Astrocyte (in vitro differentiated cells and primary cell): ENCODE data around the gene SPTBN1. TPM values are rescaled to one million over a fixed set of nuclear protein-coding genes. Genes with fewer than 3 reads are reported as not detected.

Experiments
- DNase-seq: peaks from one replicate; pipeline ENCODE4 v3.0.0-alpha.2; 2010; ENCODE audit warnings: low read depth
- FAIRE-seq: peaks from 2 replicates; lab custom pipeline; 2011; peaks lifted over from hg19 to GRCh38; lab: Jason Lieb, UNC
- H2AFZ ChIP-seq: 2 replicates; pipeline ENCODE4 v1.6.0; 2012; ENCODE audit warnings: low read depth, low read length, inconsistent platforms
- H3K27ac ChIP-seq: 2 replicates; pipeline ENCODE4 v1.5.1; 2011; ENCODE audit warnings: low read depth, low read length, inconsistent platforms
- H3K27me3 ChIP-seq: 2 replicates; pipeline ENCODE4 v1.6.0; 2011; ENCODE audit warnings: low read length, inconsistent platforms; ENCODE audit not compliant: insufficient read depth
- H3K36me3 ChIP-seq: 2 replicates; pipeline ENCODE4 v1.5.1; 2011; ENCODE audit warnings: low read length, inconsistent platforms; ENCODE audit not compliant: insufficient read depth
- H3K4me1 ChIP-seq: 2 replicates; pipeline ENCODE4 v1.5.1; 2011; ENCODE audit warnings: low read length, inconsistent platforms; ENCODE audit not compliant: insufficient read depth
- H3K4me2 ChIP-seq: 2 replicates; pipeline ENCODE4 v1.6.0; 2012; ENCODE audit warnings: low read length, inconsistent platforms
- H3K4me3 ChIP-seq: 2 replicates; pipeline ENCODE4 v1.5.1; 2011; ENCODE audit warnings: low read depth, mild to moderate bottlenecking, low read length, inconsistent platforms; ENCODE audit not compliant: insufficient read depth
- H3K79me2 ChIP-seq: 2 replicates; pipeline ENCODE4 v1.6.0; 2012; ENCODE audit warnings: mild to moderate bottlenecking, low read length, inconsistent platforms; ENCODE audit not compliant: insufficient read depth
- H3K9ac ChIP-seq: 2 replicates; pipeline ENCODE4 v1.6.0; 2012; ENCODE audit warnings: mild to moderate bottlenecking, low read length, inconsistent platforms
- H3K9me3 ChIP-seq: 2 replicates; pipeline ENCODE4 v1.5.1; 2012; ENCODE audit warnings: low read depth, mild to moderate bottlenecking, low read length, inconsistent platforms; ENCODE audit not compliant: insufficient read depth
- H4K20me1 ChIP-seq: 2 replicates; pipeline ENCODE4 v1.6.0; 2012; ENCODE audit warnings: low read length, inconsistent platforms; ENCODE audit not compliant: insufficient read depth
- H3K27ac Mint-ChIP-seq: one replicate; pipeline ENCODE4 v1.8.0; 2021; ENCODE audit warnings: mild to moderate bottlenecking, mixed read lengths; ENCODE audit not compliant: unreplicated experiment
- H3K27me3 Mint-ChIP-seq: one replicate; pipeline ENCODE4 v1.8.0; 2021; ENCODE audit warnings: low read depth, mixed read lengths; ENCODE audit not compliant: unreplicated experiment
- H3K36me3 Mint-ChIP-seq: one replicate; pipeline ENCODE4 v1.8.0; 2021; ENCODE audit warnings: low read depth, mixed read lengths; ENCODE audit not compliant: unreplicated experiment
- H3K4me1 Mint-ChIP-seq: one replicate; pipeline ENCODE4 v1.8.0; 2021; ENCODE audit warnings: low read depth, mixed read lengths; ENCODE audit not compliant: unreplicated experiment
- H3K4me3 Mint-ChIP-seq: one replicate; pipeline ENCODE4 v1.8.0; 2021; ENCODE audit warnings: mild to moderate bottlenecking, moderate library complexity, mixed read lengths; ENCODE audit not compliant: unreplicated experiment
- H3K9me3 Mint-ChIP-seq: one replicate; pipeline ENCODE4 v1.8.0; 2021; ENCODE audit warnings: mild to moderate bottlenecking, mixed read lengths; ENCODE audit not compliant: unreplicated experiment
- EZH2 ChIP-seq: IDR thresholded peaks from 2 replicates; pipeline ENCODE4 v1.6.1; 2012; ENCODE audit warnings: mild to moderate bottlenecking, low read length, inconsistent platforms; ENCODE audit not compliant: insufficient read depth
- total RNA-seq: library from RNA; stranded (reverse); gene quantifications from 2 replicates; pipeline ENCODE4 v1.2.1, GENCODE V29; 2021
- TF ChIP-seq, protein P1 (sequence below): IDR thresholded peaks from 2 replicates; pipeline ENCODE4 v1.5.1; 2011; ENCODE audit warnings: low read depth, mild to moderate bottlenecking, inconsistent platforms, low read length, moderate library complexity; ENCODE audit not compliant: insufficient read depth

Gene SPTBN1
- total RNA-seq, 1 donor from 2014 or later, result 311 TPM

DNA sequence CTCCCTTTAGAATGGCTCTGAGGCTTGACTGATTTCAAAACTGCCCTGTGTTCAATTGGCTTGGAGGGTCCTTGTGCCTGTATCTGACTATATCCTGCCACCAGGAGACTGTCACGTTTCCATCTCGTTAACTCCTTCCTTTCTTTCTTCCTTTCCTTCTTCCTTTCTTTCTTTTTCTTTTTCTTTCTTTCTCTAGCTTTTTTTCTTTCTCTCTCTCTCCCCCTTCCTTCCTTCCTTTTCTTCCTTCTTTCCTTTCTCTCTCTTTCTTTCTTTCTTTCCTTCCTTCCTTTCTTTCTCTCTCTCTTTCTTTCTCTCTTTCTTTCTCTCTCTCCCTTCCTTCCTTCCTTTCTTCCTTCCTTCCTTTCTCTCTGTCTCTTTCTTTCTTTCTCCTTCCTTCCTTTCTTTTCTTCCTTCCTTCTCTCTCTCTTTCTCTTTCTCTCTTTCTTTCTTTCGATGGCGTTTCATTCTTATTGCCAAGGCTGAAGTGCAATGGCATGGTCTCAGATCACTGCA lies 229.2 kb downstream of the SPTBN1 start:
- Mint-ChIP-seq H3K27me3 (peaks cover 3% of the 10 kb centered on the region), H3K36me3 (no peaks in the 10 kb centered on the region), H3K27ac (no peak overlapping the region), H3K9me3 (no peaks in the 10 kb centered on the region), H3K4me1 (peaks cover 3% of the 10 kb centered on the region), H3K4me3 (no peak overlapping the region)
- no peaks in the 10 kb centered on the region for H3K79me2 ChIP-seq
- H3K9me3 ChIP-seq, result no peaks in the 10 kb centered on the region
- H3K4me2 ChIP-seq, result no peak overlapping the region
- H3K36me3 ChIP-seq, result no peaks in the 10 kb centered on the region
- no peaks in the 10 kb centered on the region for H3K27me3 ChIP-seq
- no peak overlapping the region for H3K27ac ChIP-seq
- H4K20me1 ChIP-seq, result peaks cover 3% of the 10 kb centered on the region
- no peak overlapping the region for H3K9ac ChIP-seq
- FAIRE-seq (no peak), DNase-seq (no peak)
- no peak overlapping the region for H2AFZ ChIP-seq
- H3K4me3 ChIP-seq, result no peak overlapping the region
- TF ChIP-seq, protein P1, sequence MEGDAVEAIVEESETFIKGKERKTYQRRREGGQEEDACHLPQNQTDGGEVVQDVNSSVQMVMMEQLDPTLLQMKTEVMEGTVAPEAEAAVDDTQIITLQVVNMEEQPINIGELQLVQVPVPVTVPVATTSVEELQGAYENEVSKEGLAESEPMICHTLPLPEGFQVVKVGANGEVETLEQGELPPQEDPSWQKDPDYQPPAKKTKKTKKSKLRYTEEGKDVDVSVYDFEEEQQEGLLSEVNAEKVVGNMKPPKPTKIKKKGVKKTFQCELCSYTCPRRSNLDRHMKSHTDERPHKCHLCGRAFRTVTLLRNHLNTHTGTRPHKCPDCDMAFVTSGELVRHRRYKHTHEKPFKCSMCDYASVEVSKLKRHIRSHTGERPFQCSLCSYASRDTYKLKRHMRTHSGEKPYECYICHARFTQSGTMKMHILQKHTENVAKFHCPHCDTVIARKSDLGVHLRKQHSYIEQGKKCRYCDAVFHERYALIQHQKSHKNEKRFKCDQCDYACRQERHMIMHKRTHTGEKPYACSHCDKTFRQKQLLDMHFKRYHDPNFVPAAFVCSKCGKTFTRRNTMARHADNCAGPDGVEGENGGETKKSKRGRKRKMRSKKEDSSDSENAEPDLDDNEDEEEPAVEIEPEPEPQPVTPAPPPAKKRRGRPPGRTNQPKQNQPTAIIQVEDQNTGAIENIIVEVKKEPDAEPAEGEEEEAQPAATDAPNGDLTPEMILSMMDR, result no peak
- no peak for TF ChIP-seq EZH2
- peaks cover 6% of the 10 kb centered on the region for H3K4me1 ChIP-seq

DNA sequence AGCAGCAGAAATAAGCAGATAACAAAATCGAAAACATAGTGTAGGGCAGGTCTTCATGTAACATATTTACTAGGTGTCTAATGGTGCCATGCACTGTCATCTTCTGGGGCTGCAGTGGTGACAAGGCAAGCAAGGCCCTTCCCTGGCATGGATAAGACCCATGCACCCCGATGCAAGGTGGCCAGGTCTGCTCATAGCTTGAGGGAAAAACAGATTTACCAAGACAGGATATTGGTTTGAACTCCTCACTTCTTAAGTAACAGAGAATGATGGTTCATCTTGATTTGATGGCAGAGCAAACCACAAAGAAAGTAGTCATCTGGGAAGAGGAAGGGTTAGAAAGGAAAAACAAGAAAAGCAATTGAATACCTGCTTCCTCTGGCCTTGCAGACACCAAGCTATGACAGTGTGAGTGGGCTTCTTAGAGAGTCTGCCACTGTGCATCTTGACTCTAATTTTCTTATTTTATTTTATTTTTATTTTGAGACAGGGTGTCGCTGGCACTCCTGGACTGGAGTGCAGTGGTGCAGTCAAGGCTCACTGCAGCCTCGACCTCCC lies 231.5 kb downstream of the SPTBN1 start:
- FAIRE-seq (no peak), DNase-seq (no peak)
- Mint-ChIP-seq H3K9me3 (peaks cover 5% of the 10 kb centered on the region), H3K4me3 (no peak overlapping the region), H3K27me3 (peaks cover 3% of the 10 kb centered on the region), H3K27ac (no peak overlapping the region), H3K4me1 (no peaks in the 10 kb centered on the region), H3K36me3 (no peaks in the 10 kb centered on the region)
- H4K20me1 ChIP-seq, result no peaks in the 10 kb centered on the region
- no peak overlapping the region for H2AFZ ChIP-seq
- no peaks in the 10 kb centered on the region for H3K36me3 ChIP-seq
- no peaks in the 10 kb centered on the region for H3K4me1 ChIP-seq
- no peak overlapping the region for H3K4me2 ChIP-seq
- no peaks in the 10 kb centered on the region for H3K9me3 ChIP-seq
- H3K9ac ChIP-seq, result no peak overlapping the region
- no peak overlapping the region for H3K27ac ChIP-seq
- TF ChIP-seq, protein P1, result no peak
- TF ChIP-seq EZH2, result no peak
- no peaks in the 10 kb centered on the region for H3K27me3 ChIP-seq
- H3K4me3 ChIP-seq, result no peak overlapping the region
- H3K79me2 ChIP-seq, result no peaks in the 10 kb centered on the region

DNA sequence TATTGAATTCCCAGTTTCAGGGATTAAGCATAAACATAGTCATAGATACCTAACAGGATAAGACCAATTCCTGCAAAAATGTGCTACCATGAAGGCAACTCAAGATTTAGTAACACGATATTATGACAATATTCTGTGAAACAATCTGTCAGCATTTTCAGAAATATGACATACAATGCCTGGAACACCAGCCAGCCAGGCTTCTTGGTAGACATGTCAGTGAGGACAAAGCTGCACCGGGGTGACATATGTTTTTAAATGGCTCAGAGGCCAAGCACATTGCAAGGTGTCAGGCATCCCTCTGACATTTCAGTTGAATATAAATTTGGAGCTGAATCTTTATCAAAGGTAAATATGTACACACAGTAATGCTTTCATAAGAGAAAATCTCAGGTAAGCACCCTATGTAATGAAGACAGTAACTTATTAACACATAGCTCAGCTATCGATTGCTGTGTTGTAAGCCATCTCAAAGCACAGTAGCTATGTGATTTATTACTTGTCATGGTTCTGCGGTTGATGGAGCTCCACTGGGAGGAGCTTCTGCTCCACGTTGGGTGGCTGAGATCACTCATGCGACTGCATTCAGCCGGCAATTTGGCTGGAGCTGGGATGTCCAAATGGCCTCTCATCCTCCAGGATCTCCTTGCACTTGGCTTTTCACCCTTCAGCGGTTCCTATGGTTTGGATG lies 235.5 kb downstream of the SPTBN1 start:
- no peak for FAIRE-seq
- Histone ChIP-seq H3K4me1 (no peaks in the 10 kb centered on the region), H3K9me3 (no peaks in the 10 kb centered on the region), H2AFZ (no peak overlapping the region), H3K9ac (no peak overlapping the region), H3K36me3 (no peaks in the 10 kb centered on the region), H3K27ac (no peak overlapping the region), H3K4me3 (no peak overlapping the region), H3K4me2 (no peak overlapping the region), H3K79me2 (no peaks in the 10 kb centered on the region), H4K20me1 (no peaks in the 10 kb centered on the region), H3K27me3 (no peaks in the 10 kb centered on the region)
- H3K4me3 Mint-ChIP-seq, result no peak overlapping the region
- no peak for DNase-seq
- peaks cover 5% of the 10 kb centered on the region for H3K9me3 Mint-ChIP-seq
- no peaks in the 10 kb centered on the region for H3K4me1 Mint-ChIP-seq
- no peaks in the 10 kb centered on the region for H3K36me3 Mint-ChIP-seq
- H3K27me3 Mint-ChIP-seq, result peaks cover 3% of the 10 kb centered on the region
- no peak for TF ChIP-seq EZH2
- TF ChIP-seq, protein P1, result no peak
- no peak overlapping the region for H3K27ac Mint-ChIP-seq
